ENCODE measurements around the gene CARD11.
A peak's percentile ranks its signal among the peaks of the same experiment; 100 is the strongest.
"Not testable (repeated sequence)": the region's sequence is repeated elsewhere in the genome, so short reads cannot be mapped to it uniquely, and the experiment has no call there.

CARD11 gene

DNA sequence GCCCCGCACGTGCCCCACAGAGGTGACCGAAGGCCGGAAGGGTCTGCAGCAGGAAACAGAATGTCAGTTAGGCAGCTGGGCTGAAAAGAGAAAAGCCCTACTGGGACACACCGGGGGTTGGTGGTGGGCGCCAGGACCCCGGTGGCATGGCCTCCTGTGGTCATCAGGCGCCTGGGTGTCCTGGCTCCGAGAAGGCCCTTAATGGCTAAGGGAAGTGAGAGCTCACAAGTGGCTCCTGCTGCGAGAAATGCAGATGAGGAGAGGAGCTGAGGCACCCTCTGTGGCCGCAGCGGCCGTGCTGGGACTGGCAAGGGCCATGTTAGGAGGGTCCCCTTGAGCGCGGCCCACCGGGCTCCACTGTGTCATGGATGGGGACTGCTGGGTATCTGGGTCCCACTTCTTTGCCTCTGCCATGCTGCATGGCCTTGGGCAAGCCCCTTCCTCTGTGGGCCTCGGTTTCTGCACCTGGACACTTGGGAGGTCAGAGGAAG, 120.3 kb downstream of the CARD11 start:
- no peak for DNase-seq

DNA sequence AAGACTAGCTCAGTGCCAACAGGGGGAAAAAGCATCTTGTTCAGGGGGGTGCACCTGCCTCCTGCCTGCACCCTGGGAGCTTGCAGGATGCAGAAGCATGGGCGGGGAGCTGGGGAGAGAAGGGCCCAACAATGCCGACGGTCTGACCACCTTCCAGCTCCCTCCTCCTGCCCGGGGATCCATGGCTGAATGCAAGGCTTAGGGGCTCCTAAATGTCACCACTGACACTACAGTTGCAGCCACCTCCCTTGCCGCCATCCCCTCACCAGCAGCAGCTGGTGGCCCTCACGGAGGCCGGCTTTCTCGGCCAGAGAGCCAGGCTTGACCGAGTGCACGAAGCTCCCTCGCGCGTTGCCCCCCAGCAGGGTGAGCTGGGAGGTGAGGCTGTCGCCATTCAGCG, 120.8 kb downstream of the CARD11 start:
- no peak for DNase-seq

DNA sequence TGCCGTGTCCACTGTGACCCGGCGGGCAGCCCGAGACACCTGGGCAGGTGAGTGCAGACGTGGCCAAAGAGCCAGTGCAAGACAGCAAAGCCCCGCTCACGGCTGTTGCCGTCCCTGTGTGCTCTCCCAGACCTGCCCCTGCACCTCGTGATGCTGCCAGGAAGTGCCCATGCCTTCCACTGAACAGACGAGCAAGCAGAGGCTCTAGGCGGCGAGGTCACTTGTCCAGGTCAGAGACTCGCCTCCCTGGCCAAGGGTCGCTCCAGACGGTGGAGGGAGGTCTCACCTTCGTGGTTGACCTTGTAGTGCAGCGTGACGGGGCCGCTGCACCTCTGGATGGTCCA, 121.3 kb downstream of the CARD11 start:
- no peak for DNase-seq

DNA sequence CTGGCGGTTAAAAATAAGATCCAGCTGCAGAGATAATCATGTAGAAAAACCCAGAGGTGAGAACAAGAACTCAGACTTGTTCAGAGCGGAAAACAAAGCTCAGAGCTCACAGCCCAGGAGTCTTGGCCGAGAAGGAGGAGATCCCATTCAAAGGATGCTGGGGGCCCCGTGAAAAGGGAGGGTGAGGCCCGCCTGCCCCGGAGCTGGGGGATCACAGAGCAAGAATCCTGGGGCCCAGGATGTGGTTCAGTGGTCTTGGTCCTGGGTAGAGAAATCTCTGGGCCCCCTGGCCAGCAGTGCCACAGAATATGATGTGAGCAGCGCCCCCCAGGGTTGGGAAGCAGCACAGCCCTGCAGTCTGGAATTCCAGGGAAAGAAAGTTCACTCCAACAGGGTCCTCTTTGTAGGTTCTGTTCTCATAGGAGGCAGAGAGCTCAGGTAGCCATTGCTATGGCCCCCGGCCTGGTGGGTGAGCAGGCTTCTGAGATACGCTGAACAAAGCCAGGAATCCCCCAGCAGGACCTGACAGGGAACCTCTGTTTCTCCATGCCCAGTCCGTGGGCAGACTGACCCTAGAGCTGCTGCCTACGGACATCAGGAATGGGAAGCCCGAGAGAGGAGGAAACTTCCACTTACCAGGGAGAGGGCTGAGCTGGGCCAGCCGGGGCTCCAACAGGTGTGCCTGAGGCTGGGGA, 121.9 kb downstream of the CARD11 start:
- peak; percentile 52 for DNase-seq

DNA sequence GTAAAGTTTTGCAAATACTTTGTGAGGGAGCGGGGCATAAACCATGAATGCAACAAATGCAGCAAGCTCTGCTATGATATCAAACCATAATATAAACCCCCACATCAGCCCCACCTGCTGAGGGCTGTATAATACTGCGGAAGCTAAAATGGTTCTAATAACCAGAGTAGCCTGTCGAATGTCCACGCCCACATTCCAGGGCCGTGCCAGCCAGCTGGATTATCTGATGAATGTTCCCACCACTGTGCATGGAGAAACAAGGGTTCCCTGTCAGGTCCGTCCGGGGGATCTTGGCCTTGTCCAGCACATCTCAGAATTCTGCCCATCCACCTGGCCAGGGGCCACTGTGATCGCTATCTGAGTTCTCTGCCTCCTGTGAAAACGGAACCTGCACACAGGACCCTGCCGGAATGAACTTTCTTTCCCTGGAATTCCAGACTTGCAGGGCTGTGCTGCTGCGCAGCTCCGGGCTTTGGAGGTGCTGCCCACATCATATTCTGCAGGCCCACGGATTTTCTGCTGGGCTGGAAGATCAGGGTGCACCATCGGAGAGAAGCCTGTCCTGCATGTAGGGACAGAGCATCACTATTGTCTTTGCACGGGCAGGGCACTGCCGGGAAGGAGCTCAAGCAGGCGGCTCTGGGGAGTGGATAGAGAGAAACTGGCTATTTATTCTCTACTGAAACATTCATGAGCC, 122.6 kb downstream of the CARD11 start:
- DNase-seq, result no peak

DNA sequence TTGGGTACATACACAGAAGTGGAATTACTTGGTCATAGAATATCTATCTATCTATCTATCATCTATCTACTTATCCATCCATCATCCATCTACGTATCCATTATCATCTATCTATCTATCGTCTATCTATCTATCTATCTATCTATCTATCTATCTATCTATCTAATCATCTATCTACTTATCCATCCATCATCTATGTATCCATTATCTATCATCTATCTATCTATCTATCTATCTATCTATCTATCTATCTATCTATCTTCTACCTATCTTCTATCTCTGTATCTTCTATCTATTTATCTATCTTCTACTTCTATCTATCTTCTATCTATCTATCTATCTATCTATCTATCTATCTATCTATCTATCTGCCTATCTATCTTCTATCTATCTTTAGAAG, 123.2 kb downstream of the CARD11 start:
- not testable (repeated sequence) for DNase-seq

DNA sequence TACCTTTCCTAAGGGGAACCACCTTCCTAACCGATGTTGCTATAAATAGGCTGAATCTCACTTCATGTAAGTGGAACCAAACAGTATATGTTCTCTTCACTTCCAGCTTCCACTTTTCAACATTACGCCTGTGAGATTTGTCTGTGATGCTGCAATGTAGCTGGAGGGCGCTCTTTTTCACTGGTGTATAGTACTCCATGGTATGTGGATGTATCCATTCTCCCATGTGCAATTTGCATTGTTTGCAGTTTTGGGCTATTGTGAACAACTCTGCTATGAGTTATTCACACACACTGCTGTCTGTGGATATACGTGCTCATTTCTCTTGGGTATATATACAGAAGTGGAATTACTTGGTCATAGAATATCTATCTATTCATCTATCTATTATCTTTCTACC, 123.6 kb downstream of the CARD11 start:
- DNase-seq, result no peak

DNA sequence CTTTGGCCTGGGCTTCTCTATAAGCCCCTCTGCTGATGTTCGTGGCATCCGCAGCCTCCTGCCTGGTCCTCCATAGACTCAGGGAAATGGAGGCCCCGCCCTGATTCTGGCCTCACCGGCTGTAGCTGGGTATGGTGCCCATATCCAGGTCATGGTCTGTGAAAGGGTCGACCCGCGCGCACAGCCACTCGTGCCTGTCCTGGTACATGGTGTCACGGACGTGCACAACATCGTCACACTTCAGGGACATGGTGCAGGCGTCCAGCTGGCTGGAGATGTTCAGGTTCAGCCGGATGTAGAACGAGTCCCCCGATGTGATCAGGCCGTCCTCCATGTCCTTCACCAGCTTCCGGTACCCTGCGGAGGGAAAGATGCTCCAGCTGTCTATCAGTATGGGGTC, 124.4 kb downstream of the CARD11 start:
- DNase-seq, result no peak

DNA sequence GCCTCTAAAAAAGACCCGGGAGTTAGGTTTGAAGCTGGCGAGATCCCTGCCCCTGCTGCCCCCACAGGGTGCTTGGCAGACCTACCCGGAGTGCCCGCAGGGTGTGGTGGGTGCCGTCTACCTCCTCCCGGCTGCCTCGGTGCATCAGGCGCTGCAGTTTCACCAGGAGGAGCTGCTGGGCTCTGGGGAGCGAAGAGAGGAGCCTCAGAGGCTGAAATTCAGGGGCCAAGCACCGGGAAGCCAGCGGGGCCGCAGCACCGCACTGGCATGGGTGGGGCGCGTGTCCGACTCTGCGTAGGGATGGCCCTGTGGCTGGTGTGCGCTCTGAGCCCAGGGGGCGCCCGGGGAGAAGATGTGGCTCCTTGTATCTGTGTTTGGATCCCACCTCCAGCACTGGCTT, 125.3 kb downstream of the CARD11 start:
- no peak for DNase-seq

DNA sequence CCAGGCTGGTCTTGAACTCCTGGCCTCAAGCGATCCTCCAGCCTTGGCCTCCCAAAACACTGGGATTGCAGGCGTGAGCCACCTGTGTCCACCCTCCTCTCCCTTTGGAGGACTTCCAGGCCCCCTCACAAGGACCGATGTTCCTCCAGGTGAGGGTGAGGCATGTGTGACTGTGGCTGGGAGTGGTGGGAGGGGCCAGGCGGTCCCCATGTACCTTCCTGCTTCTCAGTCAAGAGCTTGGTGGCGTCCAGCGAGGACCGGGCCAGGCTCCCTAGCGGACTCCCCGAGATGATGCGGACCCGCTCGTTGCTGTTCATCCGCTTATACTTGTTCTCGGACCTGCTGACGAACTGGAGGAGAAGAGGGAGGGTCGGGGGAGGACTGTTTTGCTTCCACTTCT, 128.6 kb downstream of the CARD11 start:
- no peak for DNase-seq

DNA sequence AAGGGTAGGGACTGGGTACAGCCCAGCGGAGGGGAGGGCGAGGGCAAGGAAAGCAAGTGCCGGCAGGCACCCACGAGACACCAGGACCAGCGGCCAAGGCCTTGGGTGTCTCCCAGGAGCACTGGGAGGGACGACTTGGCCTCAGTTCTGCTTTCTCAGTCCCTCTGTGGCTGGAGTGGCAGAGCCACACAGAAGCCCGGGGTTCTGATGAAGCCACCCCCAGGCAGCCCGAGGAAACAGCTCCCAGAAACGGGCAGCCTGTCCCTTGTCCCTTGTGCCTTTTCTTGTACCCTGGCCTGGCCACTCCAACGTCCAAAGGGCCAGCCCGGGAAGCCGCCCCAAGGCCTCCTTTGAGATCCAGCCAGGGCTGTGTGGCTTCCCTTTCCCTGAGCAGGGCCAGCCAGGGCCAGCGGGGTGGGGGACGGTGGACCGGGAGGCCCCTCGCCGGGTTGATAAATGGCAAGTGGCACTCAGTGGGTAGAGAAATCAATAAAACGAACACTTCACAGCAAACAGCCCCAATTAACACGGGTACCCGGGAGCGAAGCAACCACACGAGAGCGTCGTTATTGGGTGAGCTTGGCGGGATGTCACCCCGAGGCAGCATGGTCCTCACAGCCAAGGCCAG, 129.8 kb downstream of the CARD11 start:
- peak; percentile 59 for DNase-seq

DNA sequence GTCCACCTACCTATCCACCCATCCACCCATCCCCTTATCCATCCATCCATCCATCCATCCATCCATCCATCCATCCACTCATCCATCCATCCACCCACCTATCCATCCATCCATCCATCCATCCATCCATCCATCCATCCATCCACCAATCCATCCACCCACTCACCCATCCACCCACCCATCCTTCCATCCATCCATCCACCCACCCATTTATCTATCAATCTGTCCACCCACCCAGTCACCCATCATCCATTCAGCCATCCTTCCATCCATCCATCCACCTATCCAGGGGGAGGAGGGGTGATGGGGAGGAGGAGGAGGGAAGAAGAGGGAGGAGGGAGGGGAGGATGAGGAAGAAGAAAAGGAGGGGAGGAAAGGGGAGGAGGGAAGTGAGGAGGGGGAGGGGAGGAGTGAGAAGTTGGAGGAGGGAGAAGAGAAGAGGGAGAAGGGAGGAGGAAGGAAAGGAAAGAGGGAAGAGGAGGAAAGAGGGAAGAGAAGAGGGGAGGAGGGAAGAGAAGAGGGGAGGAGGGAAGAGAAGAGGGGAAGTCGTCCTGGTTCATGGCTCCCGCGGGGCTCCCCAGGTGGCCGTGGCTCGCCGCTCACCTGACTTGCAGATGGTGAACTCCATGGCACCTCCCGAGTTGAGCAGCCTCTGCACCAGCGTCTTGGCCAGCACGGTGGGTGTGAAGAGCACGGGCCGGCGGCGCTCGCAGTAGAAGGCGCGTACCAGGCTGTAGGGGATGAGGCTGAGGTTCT, 130.8 kb downstream of the CARD11 start:
- DNase-seq, result no peak

DNA sequence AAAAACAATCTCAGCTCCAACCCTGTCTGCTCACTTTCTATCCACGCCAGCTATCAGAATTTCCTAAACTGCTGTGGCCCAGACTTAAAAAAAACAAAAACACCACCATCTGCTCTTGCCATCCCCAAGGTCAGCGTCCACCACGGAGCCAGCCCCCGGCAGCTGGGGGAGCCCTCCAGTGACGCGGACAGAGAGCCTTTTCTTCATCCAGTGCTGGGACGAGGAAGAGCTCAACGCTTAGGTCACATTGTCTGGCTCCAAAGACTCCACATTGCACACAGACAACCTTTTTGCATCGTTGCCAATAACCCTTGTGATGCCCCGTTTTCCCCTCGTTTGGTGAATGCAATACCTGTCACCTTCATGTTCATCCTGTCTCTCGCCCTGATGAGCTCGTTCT, 132.2 kb downstream of the CARD11 start:
- no peak for DNase-seq

DNA sequence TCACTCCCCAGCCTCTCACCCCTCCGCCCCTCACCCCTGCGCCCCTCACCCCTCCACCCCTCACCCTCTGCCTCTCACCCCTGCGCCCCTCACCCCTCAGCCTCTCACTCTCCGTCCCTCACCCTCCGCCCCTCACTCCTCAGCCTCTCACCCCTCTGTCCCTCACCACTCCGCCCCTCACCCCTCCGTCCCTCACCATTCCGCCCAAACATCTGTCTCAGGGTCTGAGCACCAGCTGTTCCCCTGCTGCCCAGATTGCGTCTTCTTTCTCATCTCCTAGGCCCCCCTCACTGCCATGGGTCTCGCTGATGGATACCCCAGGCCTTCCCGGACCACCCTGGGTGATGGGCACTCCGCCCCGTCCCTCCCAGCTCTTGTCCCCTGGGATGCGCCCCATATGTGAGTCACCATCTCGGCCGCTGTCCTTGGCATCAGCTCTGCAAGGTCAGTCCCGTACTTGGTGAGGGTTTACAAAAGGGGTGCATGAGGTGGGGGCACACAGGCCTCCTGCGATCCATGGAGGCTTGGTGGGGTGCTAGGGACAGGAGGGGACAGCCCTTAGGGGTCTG, 134.1 kb downstream of the CARD11 start:
- DNase-seq, result no peak

DNA sequence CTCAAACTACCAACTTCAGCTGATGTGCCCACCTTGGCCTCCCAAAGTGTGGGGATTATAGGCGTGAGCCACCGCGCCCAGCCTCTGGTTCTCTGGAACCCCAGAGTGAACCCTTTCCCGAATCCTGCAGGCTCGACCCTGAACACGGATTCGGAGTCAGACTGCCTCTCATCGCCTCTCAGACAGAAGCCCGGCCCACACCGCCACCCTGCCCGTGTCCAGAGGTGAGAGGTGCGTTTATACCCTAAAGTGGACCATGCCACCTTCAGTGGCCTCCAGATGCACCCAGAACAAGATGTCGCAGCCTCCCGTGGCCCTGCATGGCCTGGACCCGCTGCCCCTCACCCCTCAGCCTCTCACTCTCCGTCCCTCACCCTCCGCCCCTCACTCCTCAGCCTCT, 134.6 kb downstream of the CARD11 start:
- no peak for DNase-seq

DNA sequence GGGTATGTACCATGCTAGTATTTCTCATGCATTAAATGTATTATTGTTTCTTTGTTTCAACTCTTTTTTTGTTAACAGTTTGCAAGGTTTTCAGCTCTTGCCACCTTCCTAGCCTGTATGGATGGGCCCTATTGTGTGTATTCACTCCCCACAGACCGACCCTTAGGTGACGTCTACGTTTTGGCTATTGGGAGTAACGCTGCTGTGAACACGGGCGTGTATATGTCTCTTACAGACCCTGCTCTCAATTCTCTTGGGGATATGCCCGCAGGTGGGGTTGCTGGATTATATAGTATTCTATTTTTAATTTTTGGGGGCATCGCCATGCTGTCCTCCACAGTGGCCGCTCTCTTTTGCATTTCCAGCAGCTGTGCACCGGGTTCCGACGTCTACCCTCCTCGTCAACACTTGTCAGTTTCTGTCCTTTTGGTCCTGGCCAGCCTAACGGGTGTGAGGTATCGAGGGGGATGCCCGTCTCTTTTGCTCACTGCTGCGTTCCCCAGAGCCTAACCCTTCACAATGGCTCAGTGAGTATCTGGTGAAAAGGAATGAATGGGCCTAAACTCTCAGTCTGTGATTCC, 135.5 kb downstream of the CARD11 start:
- no peak for DNase-seq

DNA sequence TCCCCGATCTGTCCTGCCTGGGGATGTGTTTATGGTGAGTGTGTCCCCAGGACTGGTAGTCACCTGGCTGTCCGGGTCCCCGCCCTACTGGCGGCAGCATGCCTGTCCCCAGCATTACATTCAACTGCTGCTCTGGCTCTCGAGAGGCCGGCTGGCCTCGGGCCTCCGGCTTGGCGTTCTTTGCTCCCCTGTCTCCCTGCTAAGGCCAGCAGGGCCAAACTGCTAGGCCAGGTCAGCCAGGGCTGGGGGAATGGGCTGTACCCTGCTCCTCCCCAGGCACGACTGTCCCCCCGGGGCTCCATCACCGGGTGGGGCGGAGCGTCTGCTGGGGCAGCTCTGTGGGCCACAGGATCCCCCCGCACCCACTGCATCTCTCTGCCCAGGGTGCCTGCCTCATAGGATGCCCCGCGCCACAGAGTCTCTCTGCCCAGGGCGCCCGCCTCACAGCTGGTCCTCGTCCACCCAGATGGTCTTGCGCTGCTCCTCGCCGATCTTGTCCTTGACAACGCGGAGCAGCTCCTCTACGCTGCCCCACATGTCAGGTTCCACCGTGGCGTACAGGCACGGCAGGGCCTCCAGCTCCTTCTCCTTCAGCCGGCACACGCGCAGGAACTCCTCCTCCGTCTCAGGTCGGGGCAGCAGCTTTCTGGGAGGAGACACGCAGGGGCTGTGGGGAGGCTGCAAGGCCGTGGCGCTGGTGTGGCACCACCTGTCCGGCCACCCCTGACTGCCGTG, 137.3 kb downstream of the CARD11 start:
- DNase-seq, result no peak

DNA sequence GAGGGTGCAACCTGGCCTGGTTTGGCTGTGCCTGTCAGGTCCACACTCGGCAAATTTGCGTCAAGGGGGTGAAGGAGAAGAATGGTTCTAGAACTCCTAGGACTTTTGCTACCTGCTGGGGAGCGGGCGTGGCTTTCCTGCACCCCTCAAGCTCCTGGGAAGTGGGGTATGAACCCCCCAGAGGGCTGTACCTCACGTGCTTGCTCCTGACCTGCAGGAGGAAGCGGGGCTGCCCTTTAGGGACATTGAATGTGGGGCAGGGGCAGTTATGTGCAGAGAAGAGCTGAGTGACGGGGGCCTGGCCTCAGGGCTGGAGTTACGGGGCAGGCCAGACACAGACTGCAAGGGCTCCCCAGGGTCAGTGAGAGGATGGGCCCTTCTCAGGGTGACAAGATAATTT, 138.2 kb downstream of the CARD11 start:
- DNase-seq, result no peak

DNA sequence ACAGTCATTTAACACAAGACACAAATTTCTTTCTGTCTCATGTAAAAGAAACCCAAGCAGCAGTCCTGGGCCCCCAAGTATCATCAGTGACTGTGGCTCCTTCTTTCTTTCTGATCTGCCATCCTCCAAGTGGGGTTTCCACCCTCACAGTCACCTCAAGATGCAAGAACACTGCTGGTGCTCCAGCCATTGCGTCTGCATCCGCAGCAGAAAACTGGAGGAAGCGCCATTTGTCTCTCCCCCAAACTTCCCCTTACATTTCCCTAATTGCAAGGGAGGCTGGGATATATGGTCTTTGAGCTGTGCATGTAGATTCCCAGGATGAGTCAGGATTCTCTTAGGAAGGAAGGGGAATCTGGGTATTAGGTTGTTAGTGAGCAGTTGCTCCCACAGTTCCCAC, 138.6 kb downstream of the CARD11 start:
- DNase-seq, result no peak

DNA sequence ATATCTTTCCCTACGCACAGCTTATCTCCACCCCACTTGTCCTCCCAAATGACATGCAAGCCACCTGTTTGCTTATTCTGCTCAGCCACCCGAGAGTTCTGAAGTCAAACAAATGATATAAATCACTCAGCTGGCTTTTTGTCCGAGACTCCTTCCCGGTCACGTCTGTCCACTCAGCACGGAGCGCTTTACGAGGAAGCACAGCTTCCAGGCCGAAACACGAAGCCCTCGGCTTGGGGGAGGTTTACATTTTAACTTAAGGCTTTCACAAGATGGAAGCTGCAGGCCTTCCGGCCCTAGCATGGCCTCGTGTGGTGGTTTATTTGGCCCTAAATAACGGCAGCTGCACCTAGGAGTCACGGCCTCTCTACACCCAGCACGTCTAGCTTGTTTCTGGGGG, 139.5 kb downstream of the CARD11 start:
- DNase-seq, result no peak

DNA sequence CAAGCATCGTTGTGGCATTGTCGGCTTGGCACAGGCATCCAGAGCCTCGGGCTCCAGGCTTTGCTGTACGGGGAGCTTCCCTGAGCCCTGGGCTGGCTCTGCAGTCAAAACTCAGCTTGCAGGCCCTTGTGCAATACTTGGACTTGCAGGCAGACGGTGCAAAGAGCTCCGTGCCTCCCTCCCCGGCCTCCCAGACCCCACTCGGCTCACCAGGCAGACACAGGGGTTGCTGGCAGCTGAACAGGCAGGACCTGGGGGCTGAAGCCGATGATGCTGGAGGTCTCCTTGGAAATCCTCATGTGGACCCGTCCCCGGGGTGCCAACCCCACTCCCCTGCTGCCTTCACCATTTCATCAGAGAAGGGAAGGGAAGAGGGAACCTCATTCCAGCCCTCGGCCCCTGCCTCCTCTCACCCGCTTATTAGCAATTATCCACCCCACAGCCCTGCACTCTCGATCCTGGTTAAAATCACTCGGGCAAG, 139.9 kb downstream of the CARD11 start:
- DNase-seq, result no peak

DNA sequence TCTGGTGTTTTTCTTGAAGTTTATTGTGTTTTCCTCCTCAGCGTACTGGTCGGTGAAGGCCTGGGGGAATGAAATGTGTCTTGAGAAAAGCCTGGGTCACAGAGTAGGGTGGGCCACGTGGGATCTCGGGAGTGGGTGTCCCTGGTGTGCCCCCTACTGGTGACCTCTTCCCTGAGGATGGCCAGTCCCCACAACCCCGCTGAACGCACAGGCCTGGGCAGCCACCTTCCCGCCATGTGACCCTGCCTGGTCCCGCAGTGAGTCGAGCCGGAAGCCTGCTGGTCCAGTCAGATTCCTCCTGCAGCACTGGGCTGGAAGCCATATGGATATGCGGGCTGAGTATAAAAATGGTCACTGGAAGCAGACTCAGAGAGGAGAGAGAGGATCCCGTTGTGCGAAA, 146.6 kb downstream of the CARD11 start:
- DNase-seq, result no peak

Data from retina (tissue), 1 donor.